HEK293T (cell line): ENCODE results near the gene SEC11A.

Experiments used
- BHLHE40 ChIP-seq: fragments of 450-650 bp; IDR thresholded peaks from 2 replicates; pipeline ENCODE4 v1.6.1; 2016; ENCODE audit warnings: mild to moderate bottlenecking, moderate library complexity, borderline replicate concordance
- FOXK2 ChIP-seq: fragments of 450-650 bp; IDR thresholded peaks from 2 replicates; pipeline ENCODE4 v1.6.1; 2016; ENCODE audit warnings: mild to moderate bottlenecking
- FOXM1 ChIP-seq: fragments of 450-650 bp; IDR thresholded peaks from 2 replicates; pipeline ENCODE4 v1.6.1; 2017; ENCODE audit warnings: mild to moderate bottlenecking, borderline replicate concordance

DNA sequence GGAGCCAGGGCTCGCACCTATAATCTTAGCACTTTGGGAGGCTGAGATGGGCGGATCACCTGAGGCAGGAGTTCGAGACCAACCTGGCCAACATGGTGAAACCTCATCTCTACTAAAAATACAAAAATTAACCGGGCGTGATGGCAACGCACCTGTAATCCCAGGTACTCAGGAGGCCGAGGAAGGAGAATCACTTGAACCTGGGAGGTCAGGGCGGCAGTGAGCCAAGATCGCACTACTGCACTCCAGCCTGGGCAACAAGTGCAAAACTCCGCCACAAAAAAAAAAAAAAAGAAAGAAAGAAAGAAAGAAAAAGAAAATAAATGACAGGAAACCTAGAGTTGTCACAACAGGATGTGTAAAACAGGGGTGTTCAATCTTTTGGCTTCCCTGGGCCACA lies 54.9 kb downstream of the SEC11A start:
- TF ChIP-seq FOXK2: no peak
- no peak for TF ChIP-seq FOXM1
- TF ChIP-seq BHLHE40: no peak
